H1 (cell line): ENCODE measurements around the gene TNS3. TPM values are rescaled to one million over a fixed set of nuclear protein-coding genes. Genes with fewer than 3 reads are reported as not detected.

Experiments used
- CTCF ChIA-PET: fragments of 300-600 bp; sonication (Branson Sonifier 250); formaldehyde crosslinking; loops from one replicate; lab custom pipeline; 2021; ENCODE audit not compliant: partially characterized antibody; lab: Charles Lee
- POLR2A ChIA-PET: fragments of 300-600 bp; sonication (Branson Sonifier 250); formaldehyde crosslinking; loops from one replicate; lab custom pipeline; 2021; ENCODE audit warnings: inconsistent platforms; ENCODE audit not compliant: partially characterized antibody; lab: Charles Lee
- DNase-seq, 2 experiments: peaks; one replicate each; pipeline versions ENCODE4 v3.0.0 to v3.0.0-alpha.2; 2010 to 2022; ENCODE audit warnings: low spot score in 2 of 2, low read depth in 1 of 2, mixed read lengths in 1 of 2
- FAIRE-seq: peaks from 2 replicates; lab custom pipeline; 2011; peaks lifted over from hg19 to GRCh38; lab: Jason Lieb, UNC
- H2AFZ ChIP-seq: 2 replicates; pipeline ENCODE4 v1.8.1; 2012; ENCODE audit warnings: low read length, inconsistent platforms
- H2AK5ac ChIP-seq: 2 replicates; pipeline ENCODE4 v1.6.1; 2013; ENCODE audit warnings: low read depth, low read length
- H2BK120ac ChIP-seq: replicated peaks from 2 replicates; pipeline ENCODE3; 2013; ENCODE audit warnings: low read depth, low read length, inconsistent platforms
- H2BK12ac ChIP-seq: 2 replicates; pipeline ENCODE4 v1.6.1; 2013; ENCODE audit warnings: low read depth, low read length
- H2BK15ac ChIP-seq: 2 replicates; pipeline ENCODE4 v1.6.1; 2013; ENCODE audit warnings: low read length
- H2BK20ac ChIP-seq: 2 replicates; pipeline ENCODE4 v1.6.1; 2013; ENCODE audit warnings: low read length
- H2BK5ac ChIP-seq: 2 replicates; pipeline ENCODE4 v1.6.1; 2013; ENCODE audit warnings: low read depth, low read length
- H3K14ac ChIP-seq: 2 replicates; pipeline ENCODE4 v1.6.1; 2013; ENCODE audit warnings: inconsistent platforms; ENCODE audit not compliant: insufficient read length
- H3K18ac ChIP-seq: 2 replicates; pipeline ENCODE4 v1.6.1; 2013; ENCODE audit warnings: low read length; ENCODE audit errors: extremely low read depth
- H3K23ac ChIP-seq: 2 replicates; pipeline ENCODE4 v1.6.1; 2013; ENCODE audit warnings: inconsistent platforms; ENCODE audit not compliant: insufficient read length
- H3K23me2 ChIP-seq: 2 replicates; pipeline ENCODE4 v1.6.1; 2013; ENCODE audit warnings: low read depth, low read length
- H3K27ac ChIP-seq: 2 replicates; pipeline ENCODE4 v1.6.1; 2011; ENCODE audit warnings: low read depth, low read length, inconsistent platforms
- H3K27me3 ChIP-seq, 4 experiments: replicated peaks in 1 of 4; 1 replicate in 1 of 4; 2 replicates in 3 of 4; pipeline versions ENCODE4 v1.6.1 to v1.8.1; 2011 to 2013; ENCODE audit warnings: low read length in 3 of 4, mild to moderate bottlenecking in 3 of 4, inconsistent platforms in 2 of 4, mixed read lengths in 2 of 4, moderate library complexity in 1 of 4; ENCODE audit not compliant: control insufficient read depth in 3 of 4, insufficient read depth in 3 of 4; ENCODE audit errors: extremely low read depth in 1 of 4
- H3K36me3 ChIP-seq, 4 experiments: 2 replicates each; pipeline versions ENCODE4 v1.6.1 to v1.8.1; 2011 to 2013; ENCODE audit warnings: mild to moderate bottlenecking in 4 of 4, low read length in 3 of 4, moderate library complexity in 2 of 4, control low read depth in 1 of 4, inconsistent platforms in 1 of 4; ENCODE audit not compliant: insufficient read depth in 4 of 4, control insufficient read depth in 2 of 4
- H3K4ac ChIP-seq: replicated peaks from 2 replicates; pipeline ENCODE3; 2013; ENCODE audit warnings: low read length, low read depth, mixed read lengths, inconsistent platforms; ENCODE audit not compliant: insufficient read length
- H3K4me1 ChIP-seq, 4 experiments: replicated peaks in 1 of 4; 1 replicate in 1 of 4; 2 replicates in 3 of 4; pipeline versions ENCODE4 v1.6.1 to v1.8.1; 2011 to 2013; ENCODE audit warnings: low read length in 3 of 4, inconsistent platforms in 2 of 4, mixed read lengths in 1 of 4; ENCODE audit not compliant: insufficient read depth in 4 of 4, control insufficient read depth in 3 of 4
- H3K4me2 ChIP-seq, 2 experiments: 2 replicates each; pipeline versions ENCODE4 v1.6.1 to v1.8.1; 2011 to 2013; ENCODE audit warnings: low read depth in 2 of 2, low read length in 2 of 2, control low read depth in 1 of 2, inconsistent platforms in 1 of 2, mild to moderate bottlenecking in 1 of 2; ENCODE audit not compliant: insufficient read depth in 1 of 2
- H3K4me3 ChIP-seq, 4 experiments: fragments of 200-600, 300-600 bp in 1 of 4; sonication (generic), shearing (Covaris generic), sonication (Bioruptor Twin) in 1 of 4; 2 replicates each; pipeline versions ENCODE4 v1.5.1 to v1.8.1; 2011 to 2016; ENCODE audit warnings: low read length in 4 of 4, low read depth in 3 of 4, control low read depth in 2 of 4, inconsistent platforms in 2 of 4, mild to moderate bottlenecking in 2 of 4, mixed read lengths in 1 of 4, moderate library complexity in 1 of 4; ENCODE audit not compliant: insufficient read depth in 2 of 4; ENCODE audit errors: extremely low read depth in 1 of 4
- H3K56ac ChIP-seq: replicated peaks from 2 replicates; pipeline ENCODE3; 2013; ENCODE audit warnings: low read depth, mild to moderate bottlenecking, mixed read lengths, low read length, inconsistent platforms; ENCODE audit not compliant: insufficient read length
- H3K79me1 ChIP-seq: 2 replicates; pipeline ENCODE4 v1.6.1; 2013; ENCODE audit warnings: low read depth, low read length, control low read depth
- H3K79me2 ChIP-seq, 2 experiments: 2 replicates each; pipeline versions ENCODE4 v1.6.1 to v1.8.1; 2012 to 2013; ENCODE audit warnings: low read length in 2 of 2, mild to moderate bottlenecking in 2 of 2, inconsistent platforms in 1 of 2; ENCODE audit not compliant: insufficient read depth in 2 of 2, control insufficient read depth in 1 of 2
- H3K9ac ChIP-seq, 4 experiments: replicated peaks in 1 of 4; 1 replicate in 1 of 4; 2 replicates in 3 of 4; pipeline versions ENCODE4 v1.6.1 to v1.8.1; 2011 to 2013; ENCODE audit warnings: low read depth in 3 of 4, low read length in 3 of 4, control low read depth in 2 of 4, mild to moderate bottlenecking in 2 of 4, moderate library complexity in 2 of 4, inconsistent platforms in 1 of 4; ENCODE audit errors: extremely low read depth in 1 of 4
- H3K9me3 ChIP-seq, 2 experiments: 2 replicates each; pipeline versions ENCODE4 v1.6.1 to v1.8.1; 2012 to 2013; ENCODE audit warnings: mild to moderate bottlenecking in 2 of 2, moderate library complexity in 2 of 2, control low read depth in 1 of 2, inconsistent platforms in 1 of 2, low read depth in 1 of 2, low read length in 1 of 2, mixed read lengths in 1 of 2; ENCODE audit not compliant: insufficient read depth in 2 of 2
- H4K20me1 ChIP-seq, 2 experiments: replicated peaks in 1 of 2; 2 replicates each; pipeline versions ENCODE3 to v1.8.1; 2011 to 2013; ENCODE audit warnings: inconsistent platforms in 2 of 2, low read length in 2 of 2, mild to moderate bottlenecking in 1 of 2; ENCODE audit not compliant: insufficient read depth in 2 of 2, control insufficient read depth in 1 of 2
- H4K5ac ChIP-seq: 2 replicates; pipeline ENCODE4 v1.6.1; 2013; ENCODE audit warnings: low read length, low read depth, mixed read lengths, inconsistent platforms; ENCODE audit not compliant: insufficient read length
- H4K8ac ChIP-seq: 2 replicates; pipeline ENCODE4 v1.8.0; 2013; ENCODE audit warnings: mild to moderate bottlenecking, moderate library complexity, low read length, inconsistent platforms; ENCODE audit not compliant: insufficient read depth; ENCODE audit errors: extremely low read depth
- H4K91ac ChIP-seq: replicated peaks from 2 replicates; pipeline ENCODE3; 2013; ENCODE audit warnings: low read length, mixed read lengths, inconsistent platforms; ENCODE audit not compliant: insufficient read length
- ASH2L ChIP-seq: fragments of 200-600, 300-600 bp; sonication (generic); IDR thresholded peaks from one replicate; pipeline ENCODE4 v1.7.1; 2017; ENCODE audit warnings: low read length
- ATF3 ChIP-seq: IDR thresholded peaks from 2 replicates; pipeline ENCODE4 v1.6.1; 2011; ENCODE audit warnings: low read depth, mild to moderate bottlenecking, low read length; ENCODE audit not compliant: insufficient read depth
- CREB1 ChIP-seq: IDR thresholded peaks from 2 replicates; pipeline ENCODE4 v1.6.1; 2012; ENCODE audit warnings: inconsistent platforms
- E2F6 ChIP-seq: IDR thresholded peaks from 2 replicates; pipeline ENCODE4 v1.6.1; 2012; ENCODE audit warnings: inconsistent platforms
- HDAC6 ChIP-seq: IDR thresholded peaks from one replicate; pipeline ENCODE4 v1.7.1; 2012; ENCODE audit warnings: low read depth, mild to moderate bottlenecking, inconsistent platforms, low read length, moderate library complexity
- MAFK ChIP-seq: IDR thresholded peaks from 2 replicates; pipeline ENCODE4 v1.6.1; 2012; ENCODE audit warnings: low read depth, mild to moderate bottlenecking, improper control_type of control experiment, low read length
- MAX ChIP-seq: IDR thresholded peaks from 2 replicates; pipeline ENCODE4 v1.6.1; 2012; ENCODE audit warnings: inconsistent platforms
- POLR2A ChIP-seq, 2 experiments: IDR thresholded peaks; 1 replicate in 1 of 2; 2 replicates in 1 of 2; pipeline ENCODE4 v1.6.1; 2011; ENCODE audit warnings: low read depth in 2 of 2, low read length in 2 of 2, mild to moderate bottlenecking in 2 of 2; ENCODE audit errors: control extremely low read depth in 1 of 2
- RBBP5 ChIP-seq: IDR thresholded peaks from 2 replicates; pipeline ENCODE4 v1.7.1; 2012; ENCODE audit warnings: low read depth, mild to moderate bottlenecking, inconsistent platforms, low read length, moderate library complexity, borderline replicate concordance
- SIX5 ChIP-seq: IDR thresholded peaks from 2 replicates; pipeline ENCODE4 v1.6.1; 2011; ENCODE audit warnings: mild to moderate bottlenecking, low read depth, low read length
- SP2 ChIP-seq: IDR thresholded peaks from 2 replicates; pipeline ENCODE4 v1.6.1; 2012; ENCODE audit warnings: mild to moderate bottlenecking, low read length, inconsistent platforms
- TAF1 ChIP-seq: IDR thresholded peaks from 2 replicates; pipeline ENCODE4 v1.6.1; 2011; ENCODE audit warnings: mild to moderate bottlenecking, low read depth, low read length
- TAF7 ChIP-seq: optimal IDR thresholded peaks from 2 replicates; pipeline ENCODE3; 2011; ENCODE audit warnings: low read depth, mild to moderate bottlenecking, inconsistent platforms, low read length, moderate library complexity, borderline replicate concordance
- TEAD4 ChIP-seq: IDR thresholded peaks from 2 replicates; pipeline ENCODE4 v1.6.1; 2012; ENCODE audit warnings: low read depth, low read length, inconsistent platforms, mixed read lengths
- YY1 ChIP-seq: IDR thresholded peaks from 2 replicates; pipeline ENCODE4 v1.6.1; 2011; ENCODE audit warnings: low read depth, mild to moderate bottlenecking, low read length
- WGBS, 2 experiments: shearing (Covaris generic) in 1 of 2; methylation state at CpG; one replicate each; pipeline versions ENCODE4 v1.1.6 to v1.1.7; 2013 to 2015; ENCODE audit warnings: low lambda C conversion rate in 2 of 2, mixed read lengths in 2 of 2, inconsistent platforms in 1 of 2, low coverage in 1 of 2, missing lambda C conversion rate in 1 of 2; ENCODE audit not compliant: insufficient replicate concordance in 2 of 2, insufficient coverage in 1 of 2, insufficient read length in 1 of 2; ENCODE audit errors: extremely low coverage in 1 of 2, missing lambda C conversion rate in 1 of 2; 5-methylcytosine and 5-hydroxymethylcytosine counted together
- polyA plus RNA-seq, 7 experiments: library from polyadenylated mRNA; depleted of rRNA in 3 of 7; stranded (reverse) in 5 of 7; unstranded in 2 of 7; fragments of >200 nt in 5 of 7; fragments of 200-250 nt in 2 of 7; gene quantifications; 1 replicate in 5 of 7; 2 replicates in 1 of 7; 4 replicates in 1 of 7; pipeline versions ENCODE4 v1.2.1 to v1.2.3, GENCODE V29; 2011 to 2013; ENCODE audit warnings: missing spikeins in 2 of 7, mixed read lengths in 2 of 7
- total RNA-seq: library from RNA; stranded (reverse); fragmentation: NEBNext Ultra II Directional; extraction: Animal tissue kit (Norgen Biotek cat#: 25700); gene quantifications from 2 replicates; pipeline ENCODE4 v1.2.1, GENCODE V29; 2021

The TNS3 gene
- total and polyA plus RNA-seq, 2 of the 8 experiments (the other 6 are each of a cell fraction or from before 2014, with no cell fraction given), result 11.9 to 24.2 TPM

GRCh38 chr7:47400001-47400400, 181.9 kb downstream of the TNS3 start:
- no peak for DNase-seq
- no peak for FAIRE-seq
- no peak for TF ChIP-seq MAFK
- TF ChIP-seq TEAD4, result no peak
- TF ChIP-seq MAX, result no peak
- no peak for TF ChIP-seq ATF3
- TF ChIP-seq SIX5, result no peak
- TF ChIP-seq TAF1, result no peak
- TF ChIP-seq E2F6, result no peak
- TF ChIP-seq ASH2L, result no peak
- no peak for TF ChIP-seq YY1
- no peak for TF ChIP-seq TAF7
- TF ChIP-seq RBBP5, result no peak
- no peak for TF ChIP-seq HDAC6
- no peak for TF ChIP-seq SP2
- TF ChIP-seq CREB1, result no peak
- no peak for TF ChIP-seq POLR2A (IDR thresholded peaks at IDR 0.05; ENCODE audit: control extremely low read depth in 1 of 2, low read depth in 2 of 2, low read length in 2 of 2)

More at GRCh38 chr7:47400001-47400400, 181.9 kb downstream of the TNS3 start:
- H3K79me2 ChIP-seq, result no peaks in the 10 kb centered on the region
- H2AK5ac ChIP-seq, result no peak overlapping the region
- no peak overlapping the region for H2BK20ac ChIP-seq
- no peak overlapping the region for H2BK12ac ChIP-seq
- no peak overlapping the region for H3K27ac ChIP-seq
- H3K14ac ChIP-seq, result no peak overlapping the region
- H4K8ac ChIP-seq, result no peak overlapping the region
- H3K9ac ChIP-seq, result no peak overlapping the region
- no peaks in the 10 kb centered on the region for H3K9me3 ChIP-seq
- H3K79me1 ChIP-seq, result no peaks in the 10 kb centered on the region; the same call in 1 of the 2 replicates
- H3K23me2 ChIP-seq, result no peaks in the 10 kb centered on the region
- no peak overlapping the region for H3K4me3 ChIP-seq
- no peak overlapping the region for H3K4ac ChIP-seq
- H3K4me2 ChIP-seq, result no peak overlapping the region
- no peaks in the 10 kb centered on the region for H4K20me1 ChIP-seq
- peaks cover 0 to 12% (median 4%) of the 10 kb centered on the region in 4 experiments; a peak in 4 of 7 replicates for H3K4me1 ChIP-seq
- H4K5ac ChIP-seq, result no peak overlapping the region
- no peak overlapping the region for H4K91ac ChIP-seq
- peaks cover 3 to 19% (median 6%) of the 10 kb centered on the region in 4 experiments; a peak in 5 of 8 replicates for H3K36me3 ChIP-seq
- no peak overlapping the region for H2BK15ac ChIP-seq
- H3K56ac ChIP-seq, result no peak overlapping the region
- WGBS, 2 experiments, result 90% methylated on average over 2 of the region's 2 CpGs; no CpG with 5 or more reads in 1 of the 2 experiments
- H2BK5ac ChIP-seq, result no peak overlapping the region
- H3K23ac ChIP-seq, result no peak overlapping the region
- no peaks in the 10 kb centered on the region for H3K27me3 ChIP-seq
- no peak overlapping the region for H2BK120ac ChIP-seq
- no peak overlapping the region for H2AFZ ChIP-seq
- POLR2A ChIA-PET, result no interaction called here
- CTCF ChIA-PET, result interaction anchor here (1.3 to 1.4 kb wide), 2 partner anchors 10 to 31 kb away, joined by 3 read pairs; no protein-coding TSS in a partner anchor
- H3K18ac ChIP-seq, result no peak overlapping the region
